Measurements from ENCODE around the gene POLD2. TPM values are rescaled to one million over a fixed set of nuclear protein-coding genes. Genes with fewer than 3 reads are reported as not detected.

The POLD2 gene
- total RNA-seq, 2 donors from 2014 or later: 38.7 to 43.8 TPM

DNA sequence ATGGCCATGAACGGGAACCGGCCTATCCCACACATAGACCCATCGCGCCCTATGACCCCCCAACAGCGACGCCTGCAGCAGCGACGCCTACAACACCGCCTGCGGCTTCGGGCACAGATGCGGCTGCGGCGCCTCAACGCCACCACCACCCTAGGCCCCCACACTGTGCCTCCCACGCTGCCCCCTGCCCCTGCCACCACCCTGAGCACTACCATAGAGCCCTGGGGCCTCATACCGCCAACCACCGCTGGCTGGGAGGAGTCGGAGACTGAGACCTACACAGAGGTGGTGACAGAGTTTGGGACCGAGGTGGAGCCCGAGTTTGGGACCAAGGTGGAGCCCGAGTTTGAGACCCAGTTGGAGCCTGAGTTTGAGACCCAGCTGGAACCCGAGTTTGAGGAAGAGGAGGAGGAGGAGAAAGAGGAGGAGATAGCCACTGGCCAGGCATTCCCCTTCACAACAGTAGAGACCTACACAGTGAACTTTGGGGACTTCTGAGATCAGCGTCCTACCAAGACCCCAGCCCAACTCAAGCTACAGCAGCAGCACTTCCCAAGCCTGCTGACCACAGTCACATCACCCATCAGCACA is 9.5 kb downstream of the POLD2 start:
- H3K27me3 ChIP-seq (replicated peaks; ENCODE audit: insufficient read depth): no peaks in the 10 kb centered on the region

DNA sequence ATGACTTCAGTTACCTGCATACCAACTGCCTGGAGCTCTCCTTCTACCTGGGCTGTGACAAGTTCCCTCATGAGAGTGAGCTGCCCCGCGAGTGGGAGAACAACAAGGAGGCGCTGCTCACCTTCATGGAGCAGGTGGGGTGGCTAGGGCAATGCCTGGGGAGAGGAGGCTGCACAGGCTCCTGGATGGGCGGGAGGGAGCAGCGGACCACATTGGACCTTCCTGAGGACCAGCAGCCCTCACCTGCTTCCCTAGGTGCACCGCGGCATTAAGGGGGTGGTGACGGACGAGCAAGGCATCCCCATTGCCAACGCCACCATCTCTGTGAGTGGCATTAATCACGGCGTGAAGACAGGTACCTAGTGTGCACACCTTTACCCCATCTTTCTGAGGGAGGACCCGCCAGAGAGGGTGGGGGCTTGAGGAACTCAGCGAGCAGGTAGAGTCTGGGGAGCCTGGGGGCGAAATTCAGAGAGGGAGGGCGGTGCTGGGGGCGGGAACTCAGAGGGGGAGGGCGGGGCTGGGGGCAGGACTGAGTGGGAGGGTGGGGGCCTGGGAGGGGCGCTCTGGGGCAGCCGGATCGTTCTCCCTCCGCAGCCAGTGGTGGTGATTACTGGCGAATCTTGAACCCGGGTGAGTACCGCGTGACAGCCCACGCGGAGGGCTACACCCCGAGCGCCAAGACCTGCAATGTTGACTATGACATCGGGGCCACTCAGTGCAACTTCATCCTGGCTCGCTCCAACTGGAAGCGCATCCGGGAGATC is 10.2 kb downstream of the POLD2 start:
- H3K4me1 ChIP-seq (ENCODE audit: control insufficient read depth in 1 of 2, low read depth in 2 of 2): peaks cover 8 to 64% of the 10 kb centered on the region in 2 donors
- no peak for ATAC-seq (ENCODE audit: insufficient number of reproducible peaks, low FRiP score, low read depth)
- TF ChIP-seq, protein P1, sequence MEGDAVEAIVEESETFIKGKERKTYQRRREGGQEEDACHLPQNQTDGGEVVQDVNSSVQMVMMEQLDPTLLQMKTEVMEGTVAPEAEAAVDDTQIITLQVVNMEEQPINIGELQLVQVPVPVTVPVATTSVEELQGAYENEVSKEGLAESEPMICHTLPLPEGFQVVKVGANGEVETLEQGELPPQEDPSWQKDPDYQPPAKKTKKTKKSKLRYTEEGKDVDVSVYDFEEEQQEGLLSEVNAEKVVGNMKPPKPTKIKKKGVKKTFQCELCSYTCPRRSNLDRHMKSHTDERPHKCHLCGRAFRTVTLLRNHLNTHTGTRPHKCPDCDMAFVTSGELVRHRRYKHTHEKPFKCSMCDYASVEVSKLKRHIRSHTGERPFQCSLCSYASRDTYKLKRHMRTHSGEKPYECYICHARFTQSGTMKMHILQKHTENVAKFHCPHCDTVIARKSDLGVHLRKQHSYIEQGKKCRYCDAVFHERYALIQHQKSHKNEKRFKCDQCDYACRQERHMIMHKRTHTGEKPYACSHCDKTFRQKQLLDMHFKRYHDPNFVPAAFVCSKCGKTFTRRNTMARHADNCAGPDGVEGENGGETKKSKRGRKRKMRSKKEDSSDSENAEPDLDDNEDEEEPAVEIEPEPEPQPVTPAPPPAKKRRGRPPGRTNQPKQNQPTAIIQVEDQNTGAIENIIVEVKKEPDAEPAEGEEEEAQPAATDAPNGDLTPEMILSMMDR (IDR thresholded peaks at IDR 0.05): no peak

More for the DNA sequence above, 9.5 kb downstream of the POLD2 start:
- peak overlapping the region in 1 of 2 donors; percentile 38 for H3K27ac ChIP-seq
- no peaks in the 10 kb centered on the region for H3K9me3 ChIP-seq
- ATAC-seq (ENCODE audit: insufficient number of reproducible peaks, low FRiP score, low read depth): no peak
- no peak overlapping the region for H3K4me3 ChIP-seq
- no peak for DNase-seq (ENCODE audit: low spot score)
- peaks cover 52% of the 10 kb centered on the region for H3K36me3 ChIP-seq
- peaks cover 3 to 57% of the 10 kb centered on the region in 2 donors for H3K4me1 ChIP-seq (ENCODE audit: control insufficient read depth in 1 of 2, low read depth in 2 of 2)
- TF ChIP-seq, protein P1 (IDR thresholded peaks at IDR 0.05): no peak

DNA sequence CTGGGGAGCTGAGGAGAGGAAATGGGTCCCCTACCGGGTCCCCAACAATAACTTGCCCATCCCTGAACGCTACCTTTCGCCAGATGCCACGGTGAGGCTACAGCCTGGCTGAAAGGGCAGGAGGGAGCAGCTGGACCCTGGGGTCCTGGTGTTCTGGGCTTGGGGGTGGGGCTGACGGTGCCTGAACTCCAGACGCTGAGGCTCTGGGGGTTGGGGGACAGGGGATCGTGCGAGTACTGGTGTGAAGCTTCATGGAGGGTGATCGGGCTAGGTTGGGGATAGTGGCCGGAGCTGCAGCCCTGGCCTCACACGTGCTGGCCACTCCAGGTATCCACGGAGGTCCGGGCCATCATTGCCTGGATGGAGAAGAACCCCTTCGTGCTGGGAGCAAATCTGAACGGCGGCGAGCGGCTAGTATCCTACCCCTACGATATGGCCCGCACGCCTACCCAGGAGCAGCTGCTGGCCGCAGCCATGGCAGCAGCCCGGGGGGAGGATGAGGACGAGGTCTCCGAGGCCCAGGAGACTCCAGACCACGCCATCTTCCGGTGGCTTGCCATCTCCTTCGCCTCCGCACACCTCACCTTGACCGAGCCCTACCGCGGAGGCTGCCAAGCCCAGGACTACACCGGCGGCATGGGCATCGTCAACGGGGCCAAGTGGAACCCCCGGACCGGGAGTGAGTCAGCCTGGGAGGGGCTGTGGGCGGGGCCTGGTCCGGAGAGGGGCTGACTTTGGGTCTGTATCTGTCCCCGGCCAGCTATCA is 10.9 kb downstream of the POLD2 start:
- Histone ChIP-seq H3K36me3 (peaks cover 67% of the 10 kb centered on the region), H3K4me3 (no peak overlapping the region), H3K27me3 (replicated peaks; ENCODE audit: insufficient read depth) (no peaks in the 10 kb centered on the region), H3K4me1 (ENCODE audit: control insufficient read depth in 1 of 2, low read depth in 2 of 2) (peaks cover 16 to 72% of the 10 kb centered on the region in 2 donors), H3K27ac (peak overlapping the region; percentile 30 to 100), H3K9me3 (no peaks in the 10 kb centered on the region)
- DNase-seq (ENCODE audit: low spot score) (no peak), ATAC-seq (ENCODE audit: insufficient number of reproducible peaks, low FRiP score, low read depth) (no peak)
- TF ChIP-seq, protein P1 (IDR thresholded peaks at IDR 0.05): no peak

More for the DNA sequence above, 10.2 kb downstream of the POLD2 start:
- DNase-seq (ENCODE audit: low spot score): no peak
- Histone ChIP-seq H3K4me3 (no peak overlapping the region), H3K27me3 (replicated peaks; ENCODE audit: insufficient read depth) (no peaks in the 10 kb centered on the region), H3K36me3 (peaks cover 59% of the 10 kb centered on the region), H3K27ac (peak overlapping the region in 1 of 2 donors; percentile 100), H3K9me3 (no peaks in the 10 kb centered on the region)

DNA sequence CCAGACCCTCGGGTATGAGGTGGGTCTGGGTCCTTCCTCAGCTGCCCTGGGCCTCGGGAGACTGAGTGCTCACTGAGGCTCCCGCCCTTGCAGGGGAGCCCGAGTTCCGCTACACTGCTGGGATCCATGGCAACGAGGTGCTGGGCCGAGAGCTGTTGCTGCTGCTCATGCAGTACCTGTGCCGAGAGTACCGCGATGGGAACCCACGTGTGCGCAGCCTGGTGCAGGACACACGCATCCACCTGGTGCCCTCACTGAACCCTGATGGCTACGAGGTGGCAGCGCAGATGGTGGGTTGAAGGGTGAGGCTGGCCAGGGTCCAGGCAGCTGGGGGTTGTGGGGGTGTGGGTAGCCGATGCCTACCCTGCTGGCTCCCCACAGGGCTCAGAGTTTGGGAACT is 11.6 kb downstream of the POLD2 start:
- Histone ChIP-seq H3K36me3 (peaks cover 67% of the 10 kb centered on the region), H3K4me1 (ENCODE audit: control insufficient read depth in 1 of 2, low read depth in 2 of 2) (peaks cover 22 to 78% of the 10 kb centered on the region in 2 donors), H3K9me3 (no peaks in the 10 kb centered on the region), H3K27ac (peak overlapping the region; percentile 30 to 100), H3K4me3 (no peak overlapping the region), H3K27me3 (replicated peaks; ENCODE audit: insufficient read depth) (no peaks in the 10 kb centered on the region)
- DNase-seq (ENCODE audit: low spot score): no peak
- TF ChIP-seq, protein P1 (IDR thresholded peaks at IDR 0.05): no peak
- no peak for ATAC-seq (ENCODE audit: insufficient number of reproducible peaks, low FRiP score, low read depth)
